MM.1S (cell line): ENCODE results near the gene CCNB1.

Experiments
- DNase-seq: peaks from one replicate; pipeline ENCODE4 v3.0.0-alpha.2; 2015
- H2AFZ ChIP-seq: fragments of 300-600 bp; sonication (generic); 2 replicates; pipeline ENCODE4 v1.6.0; 2016; ENCODE audit warnings: antibody characterized with exemption, low read length
- H3F3A ChIP-seq: fragments of 300-600 bp; sonication (generic); 2 replicates; pipeline ENCODE4 v1.6.1; 2016; ENCODE audit warnings: mild to moderate bottlenecking, antibody characterized with exemption, low read length, moderate library complexity, mixed read lengths; ENCODE audit not compliant: insufficient read depth
- H3K27ac ChIP-seq: fragments of 300-600 bp; sonication (generic); 2 replicates; pipeline ENCODE4 v1.5.1; 2016; ENCODE audit warnings: mild to moderate bottlenecking, low read length
- H3K27me3 ChIP-seq: fragments of 300-600 bp; sonication (generic); replicated peaks from 2 replicates; pipeline ENCODE4 v1.6.0; 2016; ENCODE audit warnings: low read length; ENCODE audit not compliant: insufficient read depth
- H3K36me3 ChIP-seq: fragments of 300-600 bp; sonication (generic); replicated peaks from 2 replicates; pipeline ENCODE4 v1.6.1; 2016; ENCODE audit warnings: mild to moderate bottlenecking, low read length, mixed read lengths; ENCODE audit not compliant: insufficient read depth
- H3K4me1 ChIP-seq: fragments of 300-600 bp; sonication (generic); 2 replicates; pipeline ENCODE4 v1.6.1; 2016; ENCODE audit warnings: low read length, mixed read lengths
- H3K4me2 ChIP-seq: fragments of 300-600 bp; sonication (generic); 2 replicates; pipeline ENCODE4 v1.6.0; 2016; ENCODE audit warnings: low read depth, low read length
- H3K4me3 ChIP-seq: fragments of 300-600 bp; sonication (generic); 2 replicates; pipeline ENCODE4 v1.5.1; 2016; ENCODE audit warnings: low read length, mixed read lengths
- H3K79me2 ChIP-seq: fragments of 300-600 bp; sonication (generic); 2 replicates; pipeline ENCODE4 v1.6.1; 2016; ENCODE audit warnings: mixed run types, low read length, mixed read lengths
- H3K9ac ChIP-seq: fragments of 300-600 bp; sonication (generic); 2 replicates; pipeline ENCODE4 v1.6.1; 2016; ENCODE audit warnings: low read length, mixed read lengths
- H3K9me2 ChIP-seq: fragments of 300-600 bp; sonication (generic); replicated peaks from 2 replicates; pipeline ENCODE4 v1.6.1; 2016; ENCODE audit warnings: mild to moderate bottlenecking, low read length, mixed read lengths; ENCODE audit not compliant: insufficient read depth
- H3K9me3 ChIP-seq: fragments of 300-600 bp; sonication (generic); replicated peaks from 2 replicates; pipeline ENCODE4 v1.6.1; 2016; ENCODE audit warnings: mild to moderate bottlenecking, low read length, mixed read lengths; ENCODE audit not compliant: insufficient read depth
- H4K20me1 ChIP-seq: fragments of 300-600 bp; sonication (generic); 2 replicates; pipeline ENCODE4 v1.6.1; 2016; ENCODE audit warnings: mild to moderate bottlenecking, low read length, moderate library complexity, mixed read lengths; ENCODE audit not compliant: insufficient read depth
- CTCF ChIP-seq: fragments of 300-600 bp; sonication (generic); IDR thresholded peaks from 2 replicates; pipeline ENCODE4 v1.5.1; 2016; ENCODE audit warnings: antibody characterized with exemption, low read length, mixed read lengths
- EZH2 ChIP-seq: fragments of 300-600 bp; sonication (generic); optimal IDR thresholded peaks from 2 replicates; pipeline ENCODE3; 2017; ENCODE audit warnings: low read depth, mild to moderate bottlenecking, antibody characterized with exemption, low read length, mixed read lengths
- EZH2phosphoT487 ChIP-seq: fragments of 300-600 bp; sonication (generic); IDR thresholded peaks from 2 replicates; pipeline ENCODE4 v1.6.1; 2018; ENCODE audit warnings: antibody characterized with exemption, low read length

Gene CCNB1

GRCh38 chr5:69167493-69167855 lies 524 bp downstream of the CCNB1 start:
- Histone ChIP-seq H3K9me3 (no peaks in the 10 kb centered on the region), H3K27me3 (no peaks in the 10 kb centered on the region), H3K4me2 (peak overlapping the region; percentile 81), H3K27ac (peak overlapping the region; percentile 67), H3K36me3 (peaks cover 9% of the 10 kb centered on the region; the same call in 1 of the 2 replicates), H3K4me1 (peaks cover 11% of the 10 kb centered on the region), H3F3A (peaks cover 5% of the 10 kb centered on the region), H2AFZ (peak overlapping the region; percentile 64), H3K9me2 (no peaks in the 10 kb centered on the region), H3K4me3 (peak overlapping the region; percentile 83), H3K9ac (peak overlapping the region; percentile 78), H4K20me1 (no peaks in the 10 kb centered on the region), H3K79me2 (peaks cover 49% of the 10 kb centered on the region)
- DNase-seq: peak; percentile 18
- TF ChIP-seq EZH2phosphoT487: no peak
- no peak for TF ChIP-seq CTCF
- TF ChIP-seq EZH2: no peak

GRCh38 chr5:69167929-69168328 lies 979 bp downstream of the CCNB1 start:
- peak overlapping the region; percentile 83 for H3K4me3 ChIP-seq

GRCh38 chr5:69170495-69170894 lies 3.5 kb downstream of the CCNB1 start:
- Histone ChIP-seq H3K4me3 (no peak overlapping the region), H3K9ac (no peak overlapping the region), H3K79me2 (peaks cover 57% of the 10 kb centered on the region), H3K27me3 (no peaks in the 10 kb centered on the region), H3K4me1 (peaks cover 11% of the 10 kb centered on the region), H3F3A (peaks cover 5% of the 10 kb centered on the region), H3K9me2 (no peaks in the 10 kb centered on the region), H3K4me2 (no peak overlapping the region), H2AFZ (no peak overlapping the region), H3K27ac (no peak overlapping the region), H3K9me3 (no peaks in the 10 kb centered on the region), H3K36me3 (peaks cover 22% of the 10 kb centered on the region), H4K20me1 (no peaks in the 10 kb centered on the region)
- TF ChIP-seq EZH2 (no peak), CTCF (no peak), EZH2phosphoT487 (no peak)
- no peak for DNase-seq

More at GRCh38 chr5:69167929-69168328, 979 bp downstream of the CCNB1 start:
- Histone ChIP-seq H3K9me3 (no peaks in the 10 kb centered on the region), H3K79me2 (peaks cover 51% of the 10 kb centered on the region), H3K4me1 (peaks cover 11% of the 10 kb centered on the region), H3K4me2 (peak overlapping the region; percentile 81), H3K27ac (peak overlapping the region; percentile 67; the same call in 1 of the 2 replicates), H3F3A (peaks cover 5% of the 10 kb centered on the region), H3K9me2 (no peaks in the 10 kb centered on the region), H2AFZ (peak overlapping the region; percentile 64), H3K9ac (peak overlapping the region; percentile 78; the same call in 1 of the 2 replicates), H3K36me3 (peaks cover 9% of the 10 kb centered on the region; the same call in 1 of the 2 replicates), H3K27me3 (no peaks in the 10 kb centered on the region), H4K20me1 (no peaks in the 10 kb centered on the region)
- no peak for DNase-seq
- no peak for TF ChIP-seq EZH2phosphoT487
- no peak for TF ChIP-seq EZH2
- TF ChIP-seq CTCF: no peak
